Measurements from ENCODE around the gene KIF4A. TPM values are rescaled to one million over a fixed set of nuclear protein-coding genes. Genes with fewer than 3 reads are reported as not detected.
A peak's percentile ranks its signal among the peaks of the same experiment; 100 is the strongest.

Gene KIF4A
- total and polyA plus RNA-seq, 2 of the 4 experiments (the other 2 are of a cell fraction) = 10.0 to 19.0 TPM

GRCh38 chrX:70437921-70438665 is 148.2 kb downstream of the KIF4A start:
- H4K20me1 ChIP-seq (ENCODE audit: insufficient read depth, low read length) = no peaks in the 10 kb centered on the region
- H3K4me1 ChIP-seq (ENCODE audit: control insufficient read depth, insufficient read depth, low read length) = peaks cover 4% of the 10 kb centered on the region; the same call in 1 of the 2 replicates
- H3K27ac ChIP-seq (ENCODE audit: insufficient read depth, low read length) = no peak overlapping the region
- no peak overlapping the region for H4K5ac ChIP-seq (ENCODE audit: low read depth, low read length)
- 63% methylated on average over 3 of the region's 8 CpGs; no CpG with 5 or more reads in 1 of the 2 experiments for WGBS, 2 experiments (ENCODE audit: extremely low coverage in 2 of 2, insufficient read length in 1 of 2)
- H3K4ac ChIP-seq (ENCODE audit: low read depth, low read length) = no peak overlapping the region
- ChIA-PET POLR2A (ENCODE audit: unreplicated experiment) (no interaction called here), CTCF (no interaction called here)
- H3K9ac ChIP-seq (ENCODE audit: low read depth, low read length) = no peak overlapping the region
- no peak overlapping the region for H2BK15ac ChIP-seq (ENCODE audit: low read depth, low read length)
- peaks cover 4 to 21% of the 10 kb centered on the region in 2 experiments; a peak in 3 of 4 replicates for H3K79me1 ChIP-seq (ENCODE audit: low read depth in 1 of 2, low read length in 2 of 2)
- no peak overlapping the region for H2AFZ ChIP-seq (replicated peaks; ENCODE audit: low read length, poor library complexity)
- H2AK9ac ChIP-seq (replicated peaks; ENCODE audit: low read depth, low read length, poor library complexity) = peak overlapping the region; percentile 23
- intact Hi-C loops (cut with micrococcal nuclease) = no loop called here
- ATAC-seq (ENCODE audit: low read depth) (no peak), DNase-seq (peak; percentile 14)
- H3K9me3 ChIP-seq (ENCODE audit: control insufficient read depth, insufficient read depth, low read length) = no peaks in the 10 kb centered on the region
- H3K14ac ChIP-seq (replicated peaks; ENCODE audit: low read depth, low read length) = no peak overlapping the region
- TF ChIP-seq, protein P1, sequence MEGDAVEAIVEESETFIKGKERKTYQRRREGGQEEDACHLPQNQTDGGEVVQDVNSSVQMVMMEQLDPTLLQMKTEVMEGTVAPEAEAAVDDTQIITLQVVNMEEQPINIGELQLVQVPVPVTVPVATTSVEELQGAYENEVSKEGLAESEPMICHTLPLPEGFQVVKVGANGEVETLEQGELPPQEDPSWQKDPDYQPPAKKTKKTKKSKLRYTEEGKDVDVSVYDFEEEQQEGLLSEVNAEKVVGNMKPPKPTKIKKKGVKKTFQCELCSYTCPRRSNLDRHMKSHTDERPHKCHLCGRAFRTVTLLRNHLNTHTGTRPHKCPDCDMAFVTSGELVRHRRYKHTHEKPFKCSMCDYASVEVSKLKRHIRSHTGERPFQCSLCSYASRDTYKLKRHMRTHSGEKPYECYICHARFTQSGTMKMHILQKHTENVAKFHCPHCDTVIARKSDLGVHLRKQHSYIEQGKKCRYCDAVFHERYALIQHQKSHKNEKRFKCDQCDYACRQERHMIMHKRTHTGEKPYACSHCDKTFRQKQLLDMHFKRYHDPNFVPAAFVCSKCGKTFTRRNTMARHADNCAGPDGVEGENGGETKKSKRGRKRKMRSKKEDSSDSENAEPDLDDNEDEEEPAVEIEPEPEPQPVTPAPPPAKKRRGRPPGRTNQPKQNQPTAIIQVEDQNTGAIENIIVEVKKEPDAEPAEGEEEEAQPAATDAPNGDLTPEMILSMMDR (conservative IDR thresholded peaks at IDR 0.05; ENCODE audit: low read depth, low read length) = no peak
- TF ChIP-seq SMC3 (IDR thresholded peaks at IDR 0.05; ENCODE audit: low read depth, low read length) (no peak), CEBPB (IDR thresholded peaks at IDR 0.05; ENCODE audit: low read depth, low read length) (no peak)
- H3K4me2 ChIP-seq (ENCODE audit: low read depth, low read length) = no peak overlapping the region
- H2BK20ac ChIP-seq (ENCODE audit: low read depth, low read length) = no peak overlapping the region
- no peaks in the 10 kb centered on the region for H3K36me3 ChIP-seq (ENCODE audit: control insufficient read depth, insufficient read depth, low read length)
- 0 out of 2 replicates have a peak, but pooled peaks cover 7% of the 10 kb centered on the region for H3K9me1 ChIP-seq (ENCODE audit: insufficient read depth, low read length)
- dilution Hi-C loops (cut with HindIII; ENCODE audit: low sequenced_read_pairs, unreplicated experiment) = no loop called here
- BruUV-seq (replicated peaks) = no TSS peak
- H4K8ac ChIP-seq (ENCODE audit: low read depth in 2 of 2, low read length in 2 of 2) = no peak overlapping the region
- no peak overlapping the region for H3K23ac ChIP-seq (ENCODE audit: low read depth, low read length)
- H2BK5ac ChIP-seq (ENCODE audit: low read depth, low read length, poor library complexity, severe bottlenecking) = no peak overlapping the region
- in situ Hi-C loops (cut with MboI; ENCODE audit: low sequenced_read_pairs) = no loop called here
- no peak overlapping the region for H3K56ac ChIP-seq (ENCODE audit: extremely low read depth, insufficient read depth, low read length)
- no peak overlapping the region for H4K91ac ChIP-seq (ENCODE audit: insufficient read depth, low read depth, low read length)
- H3K4me3 ChIP-seq (ENCODE audit: insufficient read depth, low read depth, low read length) = no peak overlapping the region
- no peak overlapping the region for H2BK120ac ChIP-seq (ENCODE audit: low read depth, low read length)
- H2AK5ac ChIP-seq (ENCODE audit: low read depth, low read length) = no peak overlapping the region
- H3K18ac ChIP-seq (ENCODE audit: low read depth, low read length) = no peak overlapping the region
- peaks cover 2% of the 10 kb centered on the region; the same call in 1 of the 2 replicates for H3K27me3 ChIP-seq (ENCODE audit: control insufficient read depth, insufficient read depth, low read length)
